ENCODE results near the gene TENM4.

Gene TENM4

GRCh38 chr11:79383874-79384273 is 57.0 kb downstream of the TENM4 start:
- DNase-seq: no peak

- DNase-seq: no peak
Observed at GRCh38 chr11:79382301-79383050, 58.4 kb downstream of the TENM4 start.

- no peak for DNase-seq
Observed at GRCh38 chr11:79381036-79381435, 59.8 kb downstream of the TENM4 start.

- DNase-seq: no peak
Observed at GRCh38 chr11:79377406-79377805, 63.4 kb downstream of the TENM4 start.

- no peak for DNase-seq
Observed at GRCh38 chr11:79375818-79376550, 64.8 kb downstream of the TENM4 start.

GRCh38 chr11:79374727-79375126 is 66.1 kb downstream of the TENM4 start:
- no peak for DNase-seq

GRCh38 chr11:79371724-79372123 is 69.1 kb downstream of the TENM4 start:
- DNase-seq: no peak

GRCh38 chr11:79371152-79371551 is 69.7 kb downstream of the TENM4 start:
- no peak for DNase-seq

GRCh38 chr11:79369055-79369454 is 71.8 kb downstream of the TENM4 start:
- no peak for DNase-seq

GRCh38 chr11:79367844-79368243 is 73.0 kb downstream of the TENM4 start:
- DNase-seq: no peak

- no peak for DNase-seq
Observed at GRCh38 chr11:79366218-79366617, 74.6 kb downstream of the TENM4 start.

GRCh38 chr11:79363861-79364378 is 76.9 kb downstream of the TENM4 start:
- DNase-seq: no peak

- DNase-seq: no peak
Observed at GRCh38 chr11:79363256-79363655, 77.6 kb downstream of the TENM4 start.

- no peak for DNase-seq
Observed at GRCh38 chr11:79362821-79363220, 78.0 kb downstream of the TENM4 start.

GRCh38 chr11:79362206-79362757 is 78.5 kb downstream of the TENM4 start:
- DNase-seq: no peak

GRCh38 chr11:79358258-79358657 is 82.6 kb downstream of the TENM4 start:
- no peak for DNase-seq

- no peak for DNase-seq
Observed at GRCh38 chr11:79353706-79354105, 87.1 kb downstream of the TENM4 start.

GRCh38 chr11:79352349-79352703 is 88.5 kb downstream of the TENM4 start:
- no peak for DNase-seq

- no peak for DNase-seq
Observed at GRCh38 chr11:79348976-79349682, 91.7 kb downstream of the TENM4 start.

GRCh38 chr11:79346021-79346420 is 94.8 kb downstream of the TENM4 start:
- DNase-seq: no peak

GRCh38 chr11:79344753-79345294 is 96.0 kb downstream of the TENM4 start:
- DNase-seq: no peak

- no peak for DNase-seq
Observed at GRCh38 chr11:79342686-79343085, 98.1 kb downstream of the TENM4 start.

GRCh38 chr11:79342236-79342635 is 98.6 kb downstream of the TENM4 start:
- no peak for DNase-seq

Data from stimulated activated CD4-positive, alpha-beta T cell treated with anti-CD3 and anti-CD28 coated beads, Interleukin-4, amount 100 ng/mL, for 1 hour (primary cell).